ENCODE measurements around the gene CFAP73.

The CFAP73 gene

DNA sequence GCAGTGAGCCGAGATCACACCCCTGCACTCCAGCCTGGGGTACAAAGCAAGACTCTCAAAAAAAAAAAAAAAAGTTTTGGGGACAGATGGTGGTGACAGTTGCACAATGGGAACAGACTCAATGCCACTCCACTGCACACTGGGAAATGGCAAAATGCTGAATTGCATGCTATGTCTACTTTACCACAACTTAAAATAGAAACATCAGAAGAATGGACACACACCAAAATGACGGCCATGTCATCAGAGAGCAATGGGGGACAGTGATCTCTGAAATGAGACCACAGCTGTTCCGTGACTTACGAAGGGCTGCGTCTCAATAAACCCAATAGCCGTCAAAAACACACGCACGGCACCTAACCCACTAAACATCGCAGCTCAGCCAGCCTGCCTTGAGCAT, 22.0 kb downstream of the CFAP73 start:
- no peak for DNase-seq (ENCODE audit: low spot score in 2 of 2)
- no peaks in the 10 kb centered on the region for H3K4me1 ChIP-seq
- H3K9me3 ChIP-seq: no peaks in the 10 kb centered on the region
- no peaks in the 10 kb centered on the region for H3K27me3 ChIP-seq (ENCODE audit: low read depth)
- H3K4me3 ChIP-seq: no peak overlapping the region
- in situ Hi-C loops (cut with MboI; ENCODE audit: low sequenced_read_pairs): loop anchor here (5.0 kb wide), 1 partner anchor 124 kb away; no protein-coding TSS in a partner anchor
- peaks cover 87% of the 10 kb centered on the region for H3K36me3 ChIP-seq (replicated peaks)

DNA sequence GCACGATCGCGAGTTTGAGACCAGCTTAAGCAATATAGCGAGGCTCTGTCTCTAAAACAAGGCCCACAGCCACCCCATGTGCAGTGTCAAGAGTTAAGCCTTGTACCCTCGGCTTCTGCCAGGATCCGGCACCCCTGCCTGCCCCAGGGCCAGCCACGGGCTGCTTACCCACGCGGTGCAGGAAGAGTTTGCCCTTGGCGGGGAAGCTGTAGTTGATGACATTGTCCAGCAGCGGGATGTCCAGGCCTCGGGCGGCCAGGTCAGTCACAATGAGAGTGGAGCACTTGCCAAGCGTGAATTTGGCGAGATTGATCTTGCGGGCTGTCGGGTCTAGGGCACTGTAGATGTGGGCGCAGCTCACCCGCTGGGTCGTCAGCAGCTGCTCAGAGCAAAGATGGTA, 22.7 kb downstream of the CFAP73 start:
- in situ Hi-C loops (cut with MboI; ENCODE audit: low sequenced_read_pairs): loop anchor here (5.0 kb wide), 1 partner anchor 125 kb away; no protein-coding TSS in a partner anchor
- H3K27me3 ChIP-seq (ENCODE audit: low read depth): no peaks in the 10 kb centered on the region
- no peak for DNase-seq (ENCODE audit: low spot score in 2 of 2)
- H3K36me3 ChIP-seq (replicated peaks): peaks cover 87% of the 10 kb centered on the region
- no peaks in the 10 kb centered on the region for H3K4me1 ChIP-seq
- H3K4me3 ChIP-seq: no peak overlapping the region
- H3K9me3 ChIP-seq: no peaks in the 10 kb centered on the region

DNA sequence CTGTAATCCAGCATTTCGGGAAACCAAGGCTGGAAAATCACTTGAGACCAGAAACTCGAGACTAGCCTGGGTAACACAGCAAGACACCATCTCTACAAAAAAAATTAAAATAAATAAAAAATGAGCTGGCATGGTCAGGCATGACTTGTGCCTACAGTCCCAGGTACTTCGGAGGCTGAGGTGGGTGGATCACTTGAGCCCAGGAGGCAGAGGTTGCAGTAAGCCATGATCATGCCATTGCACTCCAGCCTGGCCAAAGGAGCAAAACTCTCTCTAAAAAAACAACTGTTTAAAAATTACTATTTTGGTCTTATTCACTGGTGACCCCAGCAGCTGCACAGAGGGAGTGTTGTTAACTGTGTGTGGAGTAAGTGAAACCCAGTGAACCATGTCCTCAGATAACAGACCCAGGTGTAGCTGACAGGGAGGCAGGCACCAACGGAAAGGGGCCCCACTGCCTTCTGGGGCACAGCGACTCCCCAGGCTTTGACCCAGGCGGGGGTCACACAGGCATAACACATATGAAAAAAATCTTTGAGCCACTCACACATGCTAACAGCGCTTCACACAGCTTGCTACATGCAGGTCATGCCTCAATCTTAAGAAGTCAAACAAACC, 23.7 kb downstream of the CFAP73 start:
- in situ Hi-C loops (cut with MboI; ENCODE audit: low sequenced_read_pairs): loop anchor here (5.0 kb wide), 1 partner anchor 126 kb away; no protein-coding TSS in a partner anchor
- peaks cover 87% of the 10 kb centered on the region for H3K36me3 ChIP-seq (replicated peaks)
- DNase-seq (ENCODE audit: low spot score in 2 of 2): no peak
- no peaks in the 10 kb centered on the region for H3K9me3 ChIP-seq
- no peak overlapping the region for H3K4me3 ChIP-seq
- no peaks in the 10 kb centered on the region for H3K4me1 ChIP-seq
- no peaks in the 10 kb centered on the region for H3K27me3 ChIP-seq (ENCODE audit: low read depth)

DNA sequence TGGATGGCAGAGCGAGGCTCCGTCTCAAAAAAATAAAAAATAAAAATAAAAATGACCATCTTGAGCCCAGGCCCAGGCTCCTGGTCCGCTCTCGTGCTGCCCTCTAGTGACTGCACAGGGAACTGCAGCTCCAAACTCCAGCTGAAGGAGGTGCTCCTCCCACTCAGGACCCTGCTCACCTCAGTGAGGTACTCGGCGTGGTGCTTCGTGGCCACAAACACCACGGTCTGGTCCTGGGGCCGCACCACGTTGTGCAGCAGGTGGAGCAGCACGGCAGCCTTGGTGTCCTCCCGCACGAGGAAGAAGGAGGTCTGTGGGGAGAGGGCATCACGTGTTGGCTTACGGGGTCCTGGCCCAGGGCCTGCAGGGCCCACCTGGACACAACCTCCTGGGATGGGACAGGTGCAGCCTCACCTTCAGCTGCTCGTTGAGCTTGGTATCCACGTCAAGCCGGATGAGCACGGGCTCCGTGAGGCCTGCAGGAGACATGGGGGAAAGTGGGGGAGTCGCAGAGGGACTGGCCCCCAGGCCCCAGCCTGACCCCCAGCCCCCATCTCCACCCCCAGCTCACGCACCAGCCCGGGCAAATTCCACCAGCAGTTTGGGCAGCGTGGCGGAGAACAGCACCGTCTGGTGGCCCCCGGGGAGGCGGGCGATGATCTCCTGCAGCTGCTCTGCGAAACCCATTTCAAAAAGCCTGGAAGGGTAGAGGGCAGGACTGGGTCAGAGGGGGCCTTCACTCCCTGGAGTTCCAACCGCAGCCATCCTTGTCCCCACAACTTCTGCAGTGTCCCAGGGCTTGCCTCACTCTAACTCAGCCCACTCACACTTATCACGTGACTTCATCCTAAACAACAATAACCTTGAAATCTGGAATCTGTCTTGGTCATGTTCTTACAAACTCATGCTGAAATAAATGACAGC, 25.2 kb downstream of the CFAP73 start:
- Histone ChIP-seq H3K9me3 (no peaks in the 10 kb centered on the region), H3K27me3 (ENCODE audit: low read depth) (no peaks in the 10 kb centered on the region), H3K36me3 (replicated peaks) (peaks cover 87% of the 10 kb centered on the region), H3K4me3 (no peak overlapping the region), H3K4me1 (no peaks in the 10 kb centered on the region)
- in situ Hi-C loops (cut with MboI; ENCODE audit: low sequenced_read_pairs): loop anchor here (5.0 kb wide), 1 partner anchor 127 kb away; no protein-coding TSS in a partner anchor
- DNase-seq (ENCODE audit: low spot score in 2 of 2): peak in 1 of 2 experiments; percentile 88

DNA sequence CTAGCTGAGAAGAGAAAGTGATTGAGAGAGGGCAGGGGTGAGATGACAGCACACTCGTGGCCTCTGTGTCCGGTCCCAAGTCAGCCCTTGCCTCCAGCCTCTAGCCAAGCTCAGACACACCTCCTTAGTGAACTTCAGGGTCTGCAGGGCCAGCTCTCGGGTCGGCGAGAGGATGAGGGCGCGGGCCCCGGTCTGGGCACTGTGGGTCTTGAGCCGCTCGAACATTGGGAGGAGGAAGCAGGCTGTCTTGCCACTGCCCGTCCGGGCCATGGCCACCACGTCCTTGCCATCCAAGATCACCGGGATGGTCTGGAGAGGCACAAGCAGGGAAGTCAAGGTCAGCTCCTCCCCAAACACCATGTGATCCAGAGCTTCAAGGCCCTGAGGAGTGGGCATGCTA, 29.5 kb downstream of the CFAP73 start:
- H3K27me3 ChIP-seq (ENCODE audit: low read depth): no peaks in the 10 kb centered on the region
- peaks cover 70% of the 10 kb centered on the region for H3K36me3 ChIP-seq (replicated peaks)
- in situ Hi-C loops (cut with MboI; ENCODE audit: low sequenced_read_pairs): no loop called here
- no peak for DNase-seq (ENCODE audit: low spot score in 2 of 2)
- H3K4me3 ChIP-seq: no peak overlapping the region
- H3K9me3 ChIP-seq: no peaks in the 10 kb centered on the region
- peaks cover 2% of the 10 kb centered on the region; the same call in 1 of the 2 replicates for H3K4me1 ChIP-seq

DNA sequence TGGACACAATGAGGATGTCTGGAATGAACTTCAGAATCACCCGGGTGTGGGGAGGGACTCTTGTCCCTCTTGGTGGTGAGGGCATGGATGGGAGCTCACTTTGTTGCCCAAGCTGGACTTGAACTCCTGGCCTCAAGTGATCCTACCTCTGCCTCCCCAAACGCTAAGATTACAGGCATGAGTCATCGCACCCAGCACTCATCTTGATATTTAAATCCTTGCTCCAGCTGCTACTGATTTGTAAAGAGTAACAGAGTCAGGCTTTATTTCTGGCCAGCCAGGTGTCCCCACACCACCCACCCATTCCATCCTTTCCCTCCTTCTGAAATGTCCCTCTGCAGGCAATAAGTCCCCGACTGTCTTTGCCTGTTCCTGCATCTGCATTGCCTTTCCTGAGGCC, 30.8 kb downstream of the CFAP73 start:
- Histone ChIP-seq H3K36me3 (replicated peaks) (peaks cover 66% of the 10 kb centered on the region), H3K27me3 (ENCODE audit: low read depth) (no peaks in the 10 kb centered on the region), H3K4me3 (no peak overlapping the region), H3K4me1 (peaks cover 5% of the 10 kb centered on the region; the same call in 1 of the 2 replicates), H3K9me3 (no peaks in the 10 kb centered on the region; the same call in 1 of the 2 replicates)
- no peak for DNase-seq (ENCODE audit: low spot score in 2 of 2)
- in situ Hi-C loops (cut with MboI; ENCODE audit: low sequenced_read_pairs): no loop called here

DNA sequence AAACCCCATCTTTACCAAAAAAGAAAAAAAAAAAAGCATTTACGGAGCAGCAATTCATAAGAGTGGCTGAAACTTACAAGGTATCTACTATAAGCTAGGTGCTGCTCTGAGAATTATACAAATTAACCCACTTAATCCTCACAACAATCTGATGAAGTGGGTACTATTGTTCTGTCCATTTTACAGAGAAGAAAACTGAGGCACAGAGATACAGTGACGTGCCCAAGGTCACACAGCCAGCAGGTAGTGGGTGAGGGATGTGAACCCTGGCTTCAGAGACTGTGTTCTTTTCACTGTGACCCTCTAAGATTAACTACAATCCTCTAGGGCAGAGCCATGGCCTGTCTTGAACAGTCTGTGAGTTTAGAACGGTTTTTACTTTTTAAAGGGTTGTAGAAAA, 32.5 kb downstream of the CFAP73 start:
- H3K27me3 ChIP-seq (ENCODE audit: low read depth): no peaks in the 10 kb centered on the region
- in situ Hi-C loops (cut with MboI; ENCODE audit: low sequenced_read_pairs): no loop called here
- DNase-seq (ENCODE audit: low spot score in 2 of 2): no peak
- H3K4me3 ChIP-seq: no peak overlapping the region
- peaks cover 12% of the 10 kb centered on the region for H3K4me1 ChIP-seq
- H3K36me3 ChIP-seq (replicated peaks): peaks cover 57% of the 10 kb centered on the region
- H3K9me3 ChIP-seq: no peaks in the 10 kb centered on the region; the same call in 1 of the 2 replicates

DNA sequence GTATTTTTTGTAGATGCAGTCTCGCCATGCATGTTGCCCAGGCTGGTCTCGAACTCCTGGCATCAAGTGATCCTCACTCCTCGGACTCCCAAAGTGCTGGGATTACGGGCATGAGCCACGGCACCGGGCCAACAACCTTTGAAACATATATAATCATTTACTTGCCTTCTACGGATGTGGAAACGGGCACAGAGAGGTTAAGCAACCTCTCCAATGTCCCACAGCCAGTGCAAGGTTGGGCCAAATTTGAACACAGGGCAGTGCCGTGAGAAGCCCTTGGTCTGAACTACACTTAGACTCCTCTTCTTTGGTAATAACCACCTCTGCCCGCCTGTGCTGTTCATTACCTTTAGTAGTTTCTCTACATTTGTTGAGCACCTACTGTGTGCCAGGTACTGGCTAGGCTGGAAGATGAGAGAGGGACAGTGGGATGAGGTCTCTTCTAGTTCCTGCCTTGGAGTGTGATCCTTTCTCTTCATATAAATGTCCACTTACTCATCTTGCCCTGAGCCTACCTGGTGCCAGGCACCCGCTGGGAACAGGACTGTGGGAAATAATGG, 33.6 kb downstream of the CFAP73 start:
- peaks cover 12% of the 10 kb centered on the region for H3K4me1 ChIP-seq
- H3K36me3 ChIP-seq (replicated peaks): peaks cover 46% of the 10 kb centered on the region
- no peaks in the 10 kb centered on the region for H3K27me3 ChIP-seq (ENCODE audit: low read depth)
- no peak overlapping the region for H3K4me3 ChIP-seq
- H3K9me3 ChIP-seq: no peaks in the 10 kb centered on the region; the same call in 1 of the 2 replicates
- in situ Hi-C loops (cut with MboI; ENCODE audit: low sequenced_read_pairs): no loop called here
- no peak for DNase-seq (ENCODE audit: low spot score in 2 of 2)

DNA sequence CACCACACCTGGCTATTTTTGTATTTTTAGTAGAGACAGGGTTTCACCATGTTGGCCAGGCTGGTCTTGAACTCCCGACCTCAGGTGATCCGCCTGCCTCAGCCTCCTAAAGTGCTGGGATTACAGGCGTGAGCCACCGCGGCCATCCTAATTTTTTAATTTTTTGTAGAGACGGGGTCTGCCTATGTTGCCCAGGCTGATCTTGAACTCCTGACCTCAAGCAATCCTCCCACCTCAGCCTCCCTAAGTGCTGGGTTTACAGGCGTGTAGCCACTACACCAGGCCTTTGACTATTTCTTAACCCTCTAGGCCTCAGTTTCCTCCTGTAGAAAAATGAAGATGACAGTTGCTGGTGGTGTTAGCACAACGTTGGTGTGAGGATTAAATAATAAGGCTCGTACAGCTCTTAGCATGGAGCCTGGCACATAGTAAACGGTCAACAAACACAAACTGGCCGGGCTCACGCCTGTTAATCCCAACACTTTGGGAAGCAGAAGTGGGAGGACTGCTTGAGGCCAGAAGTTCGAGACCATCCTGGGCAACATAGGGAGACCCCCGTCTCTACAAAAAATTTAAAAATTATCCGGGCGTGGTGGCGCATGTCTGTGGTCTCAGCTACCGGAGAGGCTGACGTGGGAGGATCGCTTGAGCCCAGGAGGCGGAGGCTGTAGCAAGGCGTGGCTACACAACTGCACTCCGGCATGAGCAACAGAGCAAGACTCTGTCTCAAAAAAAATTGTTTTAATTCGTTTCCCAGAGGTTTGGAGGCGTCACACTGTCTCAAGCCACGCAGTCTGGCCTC, 34.8 kb downstream of the CFAP73 start:
- Histone ChIP-seq H3K9me3 (no peaks in the 10 kb centered on the region; the same call in 1 of the 2 replicates), H3K36me3 (replicated peaks) (peaks cover 39% of the 10 kb centered on the region), H3K4me3 (peak overlapping the region; percentile 99), H3K4me1 (peaks cover 12% of the 10 kb centered on the region), H3K27me3 (ENCODE audit: low read depth) (no peaks in the 10 kb centered on the region)
- in situ Hi-C loops (cut with MboI; ENCODE audit: low sequenced_read_pairs): no loop called here
- DNase-seq (ENCODE audit: low spot score in 2 of 2): no peak

DNA sequence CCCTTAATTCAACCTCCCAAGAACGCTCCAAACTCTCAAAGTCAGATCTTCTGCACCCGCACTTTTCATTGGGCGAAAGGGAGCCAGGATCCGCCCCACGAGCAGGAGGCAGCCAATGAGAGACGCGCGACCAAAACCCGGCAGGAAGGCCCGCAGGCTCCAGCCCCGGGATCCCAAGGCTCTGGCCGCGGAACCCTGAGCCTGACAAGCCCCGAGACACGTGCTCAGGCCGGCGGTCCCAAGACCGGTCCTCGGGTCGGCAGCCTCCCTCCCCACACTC, 35.3 kb downstream of the CFAP73 start:
- Histone ChIP-seq H3K36me3 (replicated peaks) (peaks cover 35% of the 10 kb centered on the region), H3K27me3 (ENCODE audit: low read depth) (no peaks in the 10 kb centered on the region), H3K4me3 (peak overlapping the region; percentile 99), H3K9me3 (no peaks in the 10 kb centered on the region; the same call in 1 of the 2 replicates), H3K4me1 (peaks cover 12% of the 10 kb centered on the region)
- DNase-seq (ENCODE audit: low spot score in 2 of 2): peak; percentile 87 to 94
- in situ Hi-C loops (cut with MboI; ENCODE audit: low sequenced_read_pairs): no loop called here

DNA sequence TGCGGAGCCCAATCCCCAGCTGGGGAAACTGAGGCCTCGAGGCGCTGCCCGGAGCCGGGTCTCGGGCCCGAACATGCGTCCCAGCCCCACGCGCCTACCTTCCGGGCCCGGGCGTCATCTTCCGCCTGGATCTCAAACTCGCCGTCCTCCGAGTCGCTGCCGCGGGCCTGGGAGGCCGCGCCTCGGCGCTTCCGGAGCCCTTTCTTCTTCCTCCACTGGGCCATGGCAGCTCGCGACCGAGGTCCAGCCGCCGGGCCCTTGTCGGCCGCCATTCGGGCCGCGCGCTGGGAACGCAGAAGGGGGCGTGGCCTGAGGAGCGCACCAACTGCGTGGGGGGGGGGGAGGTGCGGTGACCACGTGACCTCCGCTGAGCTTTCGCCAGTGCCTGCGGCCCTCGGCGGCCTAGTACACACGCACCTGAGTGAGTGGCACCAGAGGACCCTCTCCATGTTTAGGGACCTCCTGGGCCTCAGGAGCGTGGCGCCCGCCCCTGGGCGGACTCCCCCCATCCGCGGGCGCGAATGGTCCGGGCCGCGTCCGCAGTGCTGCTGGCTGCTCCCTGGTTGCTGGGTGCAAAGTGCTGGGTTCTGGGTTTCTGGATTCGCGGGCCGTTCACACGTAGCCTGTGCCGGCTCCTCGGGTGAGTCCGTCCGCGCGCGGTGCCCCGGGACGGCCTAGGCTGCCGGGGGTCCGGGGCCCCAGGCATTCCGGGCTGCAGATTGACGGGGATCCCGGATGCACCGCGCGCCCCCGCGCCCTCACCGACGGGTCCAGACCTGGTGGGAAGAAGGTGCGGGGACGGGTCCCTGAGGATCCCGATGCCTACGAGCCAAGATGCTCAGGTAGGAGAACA, 35.9 kb downstream of the CFAP73 start, which contains the start of the genes DDX54 and RITA1:
Gene DDX54, minus strand, starts transcription at position 299 of the 853 bp plus-strand sequence. Its CDS starts 27 bp downstream, at position 272.
Gene RITA1, plus strand, starts transcription at position 542 of the 853 bp plus-strand sequence. CDS start 1,026 bp downstream, outside the sequence.
- Histone ChIP-seq H3K4me3 (peak within 1 kb of the TSS; percentile 99), H3K27me3 (ENCODE audit: low read depth) (no peaks in the 10 kb centered on the region), H3K9me3 (no peaks in the 10 kb centered on the region; the same call in 1 of the 2 replicates), H3K36me3 (replicated peaks) (peaks cover 33% of the 10 kb centered on the region), H3K4me1 (peaks cover 12% of the 10 kb centered on the region)
- DNase-seq (ENCODE audit: low spot score in 2 of 2): peak; percentile 91 to 93
- in situ Hi-C loops (cut with MboI; ENCODE audit: low sequenced_read_pairs): no loop called here

DNA sequence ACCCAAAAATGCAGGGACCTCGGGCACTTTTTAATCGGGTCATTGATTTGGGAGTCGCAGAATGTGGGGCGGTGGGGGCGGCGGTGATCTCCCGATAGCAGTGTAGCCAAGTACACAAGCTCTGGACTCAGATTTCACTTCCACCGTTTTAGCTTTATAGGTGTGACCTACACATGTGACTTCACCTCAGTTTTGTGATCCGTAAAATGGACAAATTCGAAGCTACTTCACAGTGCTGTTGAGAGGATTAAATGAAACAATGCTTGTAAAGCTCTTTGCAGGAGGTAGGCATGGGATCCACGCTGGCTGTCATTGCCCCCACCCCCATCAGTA, 36.5 kb downstream of the CFAP73 start:
- Histone ChIP-seq H3K4me3 (peak overlapping the region; percentile 99), H3K36me3 (replicated peaks) (peaks cover 30% of the 10 kb centered on the region), H3K27me3 (ENCODE audit: low read depth) (no peaks in the 10 kb centered on the region), H3K9me3 (no peaks in the 10 kb centered on the region; the same call in 1 of the 2 replicates), H3K4me1 (peaks cover 13% of the 10 kb centered on the region)
- in situ Hi-C loops (cut with MboI; ENCODE audit: low sequenced_read_pairs): no loop called here
- DNase-seq (ENCODE audit: low spot score in 2 of 2): peak in 1 of 2 experiments; percentile 14
